HG03520 (cell line): ENCODE data around the gene RABGAP1.

Source experiments
- ATAC-seq: cut with Tn5 transposase; IDR thresholded peaks from one replicate; pipeline ENCODE4 v1.9.1; 2021; ENCODE audit warnings: mild to moderate bottlenecking, moderate library complexity; ENCODE audit not compliant: unreplicated experiment

Gene RABGAP1

GRCh38 chr9:123150708-123151503, 210.1 kb downstream of the RABGAP1 start:
- no peak for ATAC-seq
